ENCODE data around the gene ADAMTSL3. TPM values are rescaled to one million over a fixed set of nuclear protein-coding genes. Genes with fewer than 3 reads are reported as not detected.

ADAMTSL3 gene
- total RNA-seq, 2 experiments from 2014 or later: not detected

DNA sequence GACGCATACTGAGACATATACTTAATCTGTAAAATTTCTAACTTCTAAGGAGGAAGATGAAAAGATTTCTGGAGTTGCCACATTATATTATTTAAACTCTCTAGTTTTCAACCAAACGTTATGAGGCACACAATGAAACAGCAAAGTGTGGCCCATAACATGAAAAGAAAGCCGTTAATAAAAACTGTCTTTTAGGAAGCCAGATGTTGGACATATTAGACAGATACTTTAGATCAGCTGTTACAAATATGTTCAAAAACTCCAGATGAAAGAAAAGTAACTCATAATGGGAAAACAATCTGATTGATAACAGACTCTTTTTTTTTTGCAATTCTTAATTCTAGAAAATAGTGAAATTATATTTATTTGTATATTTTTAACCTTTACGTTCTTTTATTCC is 34.3 kb downstream of the ADAMTSL3 start:
- Histone ChIP-seq H3K36me3 (ENCODE audit: insufficient read depth, low read length) (no peaks in the 10 kb centered on the region), H3K27ac (ENCODE audit: low read depth in 1 of 2, low read length in 2 of 2) (no peak overlapping the region), H3K9me3 (ENCODE audit: control insufficient read depth in 1 of 2, insufficient read depth in 1 of 2, low read length in 2 of 2) (no peaks in the 10 kb centered on the region), H3K27me3 (ENCODE audit: control insufficient read depth in 1 of 2, insufficient read depth in 2 of 2, low read length in 2 of 2) (no peaks in the 10 kb centered on the region), H3K4me3 (ENCODE audit: low read length) (no peak overlapping the region), H3K4me1 (ENCODE audit: insufficient read depth, low read length) (no peaks in the 10 kb centered on the region)
- TF ChIP-seq, protein P1, sequence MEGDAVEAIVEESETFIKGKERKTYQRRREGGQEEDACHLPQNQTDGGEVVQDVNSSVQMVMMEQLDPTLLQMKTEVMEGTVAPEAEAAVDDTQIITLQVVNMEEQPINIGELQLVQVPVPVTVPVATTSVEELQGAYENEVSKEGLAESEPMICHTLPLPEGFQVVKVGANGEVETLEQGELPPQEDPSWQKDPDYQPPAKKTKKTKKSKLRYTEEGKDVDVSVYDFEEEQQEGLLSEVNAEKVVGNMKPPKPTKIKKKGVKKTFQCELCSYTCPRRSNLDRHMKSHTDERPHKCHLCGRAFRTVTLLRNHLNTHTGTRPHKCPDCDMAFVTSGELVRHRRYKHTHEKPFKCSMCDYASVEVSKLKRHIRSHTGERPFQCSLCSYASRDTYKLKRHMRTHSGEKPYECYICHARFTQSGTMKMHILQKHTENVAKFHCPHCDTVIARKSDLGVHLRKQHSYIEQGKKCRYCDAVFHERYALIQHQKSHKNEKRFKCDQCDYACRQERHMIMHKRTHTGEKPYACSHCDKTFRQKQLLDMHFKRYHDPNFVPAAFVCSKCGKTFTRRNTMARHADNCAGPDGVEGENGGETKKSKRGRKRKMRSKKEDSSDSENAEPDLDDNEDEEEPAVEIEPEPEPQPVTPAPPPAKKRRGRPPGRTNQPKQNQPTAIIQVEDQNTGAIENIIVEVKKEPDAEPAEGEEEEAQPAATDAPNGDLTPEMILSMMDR (IDR thresholded peaks at IDR 0.05): no peak
- Mint-ChIP-seq H3K36me3 (ENCODE audit: low read depth) (no peaks in the 10 kb centered on the region), H3K4me3 (no peak overlapping the region), H3K27me3 (peaks cover 24% of the 10 kb centered on the region), H3K4me1 (ENCODE audit: low read depth) (no peaks in the 10 kb centered on the region), H3K27ac (no peak overlapping the region), H3K9me3 (no peaks in the 10 kb centered on the region)
- intact Hi-C loops (cut with DNase I, micrococcal nuclease): no loop called here
- ATAC-seq (ENCODE audit: poor library complexity) (no peak), DNase-seq (no peak)
- CTCF ChIA-PET: no interaction called here
- POLR2A ChIA-PET: no interaction called here

DNA sequence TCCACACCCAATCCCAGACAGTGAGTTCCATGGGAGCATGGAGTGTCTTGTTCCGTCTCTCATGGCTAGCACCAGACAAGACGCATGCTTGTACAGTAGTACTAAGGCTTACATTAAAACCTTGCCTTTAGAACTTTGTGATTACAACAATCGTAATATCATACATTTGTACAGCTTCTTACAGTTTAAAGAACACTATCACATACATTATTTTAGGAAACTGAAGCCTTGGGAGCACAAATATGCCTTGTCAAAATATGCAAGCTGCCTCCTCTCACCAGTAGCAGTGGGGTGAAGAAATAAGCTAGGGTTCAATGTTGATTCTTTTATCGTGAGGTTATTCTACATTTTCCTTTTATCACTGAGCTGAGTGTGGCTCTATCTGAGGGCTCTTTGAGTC is 36.8 kb downstream of the ADAMTSL3 start:
- no peak overlapping the region for H3K27ac Mint-ChIP-seq
- ATAC-seq (ENCODE audit: poor library complexity): no peak
- no peaks in the 10 kb centered on the region for H3K4me1 Mint-ChIP-seq (ENCODE audit: low read depth)
- Histone ChIP-seq H3K36me3 (ENCODE audit: insufficient read depth, low read length) (no peaks in the 10 kb centered on the region), H3K9me3 (ENCODE audit: control insufficient read depth in 1 of 2, insufficient read depth in 1 of 2, low read length in 2 of 2) (no peaks in the 10 kb centered on the region), H3K27me3 (ENCODE audit: control insufficient read depth in 1 of 2, insufficient read depth in 2 of 2, low read length in 2 of 2) (no peaks in the 10 kb centered on the region), H3K4me1 (ENCODE audit: insufficient read depth, low read length) (no peaks in the 10 kb centered on the region), H3K27ac (ENCODE audit: low read depth in 1 of 2, low read length in 2 of 2) (no peak overlapping the region), H3K4me3 (ENCODE audit: low read length) (no peak overlapping the region)
- peaks cover 17% of the 10 kb centered on the region for H3K27me3 Mint-ChIP-seq
- no peaks in the 10 kb centered on the region for H3K9me3 Mint-ChIP-seq
- H3K4me3 Mint-ChIP-seq: no peak overlapping the region
- DNase-seq: no peak
- ChIA-PET POLR2A (no interaction called here), CTCF (no interaction called here)
- TF ChIP-seq, protein P1 (IDR thresholded peaks at IDR 0.05): no peak
- intact Hi-C loops (cut with DNase I, micrococcal nuclease): no loop called here
- H3K36me3 Mint-ChIP-seq (ENCODE audit: low read depth): no peaks in the 10 kb centered on the region

DNA sequence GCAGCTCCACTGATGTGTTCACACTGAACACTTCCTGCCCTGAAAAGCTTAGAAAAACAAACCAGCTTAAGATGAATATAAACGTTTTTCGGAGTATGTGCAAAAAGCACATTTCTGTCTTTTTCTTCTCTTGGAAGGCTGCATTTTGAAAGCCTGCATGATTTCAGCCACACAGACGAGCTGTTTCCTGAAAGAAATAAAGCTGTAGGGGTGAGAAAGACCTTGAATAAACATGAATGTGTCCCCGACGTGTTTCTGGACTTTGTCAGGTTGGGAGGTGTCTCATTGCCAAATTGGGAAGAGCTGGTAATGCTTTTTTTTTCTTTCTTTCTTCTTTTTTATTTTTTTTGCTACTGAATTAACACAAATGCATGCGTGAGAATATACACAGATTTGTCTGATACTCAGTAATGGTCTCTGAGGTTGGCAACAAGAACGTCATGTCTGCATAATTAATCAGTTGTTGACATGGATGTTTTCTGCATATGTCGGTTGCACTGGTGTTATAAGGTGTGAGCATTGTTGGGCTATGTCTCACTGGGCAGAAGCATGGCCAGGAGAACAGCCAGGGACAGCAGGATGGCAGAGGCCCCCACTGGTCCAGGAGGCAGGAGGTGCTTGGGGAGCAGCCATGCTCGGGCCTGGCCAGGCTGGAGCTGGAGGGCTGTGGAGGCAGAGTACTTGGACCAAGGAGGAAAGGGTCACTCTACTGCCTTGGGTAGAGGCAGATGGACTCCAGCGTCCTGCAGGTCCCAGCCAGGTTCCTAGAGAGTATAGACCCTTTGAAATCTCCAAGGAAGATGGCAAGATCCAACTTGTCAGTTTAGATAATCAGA is 39.0 kb downstream of the ADAMTSL3 start:
- Mint-ChIP-seq H3K36me3 (ENCODE audit: low read depth) (no peaks in the 10 kb centered on the region), H3K27ac (no peak overlapping the region), H3K4me1 (ENCODE audit: low read depth) (no peaks in the 10 kb centered on the region), H3K9me3 (no peaks in the 10 kb centered on the region), H3K27me3 (peaks cover 6% of the 10 kb centered on the region), H3K4me3 (no peak overlapping the region)
- intact Hi-C loops (cut with DNase I, micrococcal nuclease): no loop called here
- Histone ChIP-seq H3K27ac (ENCODE audit: low read depth in 1 of 2, low read length in 2 of 2) (no peak overlapping the region), H3K9me3 (ENCODE audit: control insufficient read depth in 1 of 2, insufficient read depth in 1 of 2, low read length in 2 of 2) (no peaks in the 10 kb centered on the region), H3K4me3 (ENCODE audit: low read length) (no peak overlapping the region), H3K36me3 (ENCODE audit: insufficient read depth, low read length) (no peaks in the 10 kb centered on the region), H3K27me3 (ENCODE audit: control insufficient read depth in 1 of 2, insufficient read depth in 2 of 2, low read length in 2 of 2) (no peaks in the 10 kb centered on the region), H3K4me1 (ENCODE audit: insufficient read depth, low read length) (no peaks in the 10 kb centered on the region)
- ChIA-PET POLR2A (no interaction called here), CTCF (no interaction called here)
- DNase-seq (no peak), ATAC-seq (ENCODE audit: poor library complexity) (no peak)
- TF ChIP-seq, protein P1 (IDR thresholded peaks at IDR 0.05): no peak
